ENCODE data around the gene PLA2G7.

- TF ChIP-seq CTCF (conservative IDR thresholded peaks at IDR 0.05 in 1 of 2, IDR thresholded peaks at IDR 0.05 in 1 of 2; ENCODE audit: extremely low read depth in 1 of 2, insufficient read depth in 1 of 2, low read depth in 1 of 2, low read length in 2 of 2) (no peak), EZH2 (IDR thresholded peaks at IDR 0.05; ENCODE audit: borderline replicate concordance, low read length) (no peak)
Observed at GRCh38 chr6:46719099-46719498, 16.1 kb downstream of the PLA2G7 start.
